H1 (cell line): ENCODE data around the gene CNOT2. TPM values are rescaled to one million over a fixed set of nuclear protein-coding genes. Genes with fewer than 3 reads are reported as not detected.

Experiments used
- CTCF ChIA-PET: fragments of 300-600 bp; sonication (Branson Sonifier 250); formaldehyde crosslinking; loops from one replicate; lab custom pipeline; 2021; ENCODE audit not compliant: partially characterized antibody; lab: Charles Lee
- POLR2A ChIA-PET: fragments of 300-600 bp; sonication (Branson Sonifier 250); formaldehyde crosslinking; loops from one replicate; lab custom pipeline; 2021; ENCODE audit warnings: inconsistent platforms; ENCODE audit not compliant: partially characterized antibody; lab: Charles Lee
- DNase-seq, 2 experiments: peaks; one replicate each; pipeline versions ENCODE4 v3.0.0 to v3.0.0-alpha.2; 2010 to 2022; ENCODE audit warnings: low spot score in 2 of 2, low read depth in 1 of 2, mixed read lengths in 1 of 2
- FAIRE-seq: peaks from 2 replicates; lab custom pipeline; 2011; peaks lifted over from hg19 to GRCh38; lab: Jason Lieb, UNC
- H2AFZ ChIP-seq: 2 replicates; pipeline ENCODE4 v1.8.1; 2012; ENCODE audit warnings: low read length, inconsistent platforms
- H2AK5ac ChIP-seq: 2 replicates; pipeline ENCODE4 v1.6.1; 2013; ENCODE audit warnings: low read depth, low read length
- H2BK120ac ChIP-seq: replicated peaks from 2 replicates; pipeline ENCODE3; 2013; ENCODE audit warnings: low read depth, low read length, inconsistent platforms
- H2BK12ac ChIP-seq: 2 replicates; pipeline ENCODE4 v1.6.1; 2013; ENCODE audit warnings: low read depth, low read length
- H2BK15ac ChIP-seq: 2 replicates; pipeline ENCODE4 v1.6.1; 2013; ENCODE audit warnings: low read length
- H2BK20ac ChIP-seq: 2 replicates; pipeline ENCODE4 v1.6.1; 2013; ENCODE audit warnings: low read length
- H2BK5ac ChIP-seq: 2 replicates; pipeline ENCODE4 v1.6.1; 2013; ENCODE audit warnings: low read depth, low read length
- H3K14ac ChIP-seq: 2 replicates; pipeline ENCODE4 v1.6.1; 2013; ENCODE audit warnings: inconsistent platforms; ENCODE audit not compliant: insufficient read length
- H3K18ac ChIP-seq: 2 replicates; pipeline ENCODE4 v1.6.1; 2013; ENCODE audit warnings: low read length; ENCODE audit errors: extremely low read depth
- H3K23ac ChIP-seq: 2 replicates; pipeline ENCODE4 v1.6.1; 2013; ENCODE audit warnings: inconsistent platforms; ENCODE audit not compliant: insufficient read length
- H3K23me2 ChIP-seq: 2 replicates; pipeline ENCODE4 v1.6.1; 2013; ENCODE audit warnings: low read depth, low read length
- H3K27ac ChIP-seq: 2 replicates; pipeline ENCODE4 v1.6.1; 2011; ENCODE audit warnings: low read depth, low read length, inconsistent platforms
- H3K27me3 ChIP-seq, 4 experiments: replicated peaks in 1 of 4; 1 replicate in 1 of 4; 2 replicates in 3 of 4; pipeline versions ENCODE4 v1.6.1 to v1.8.1; 2011 to 2013; ENCODE audit warnings: low read length in 3 of 4, mild to moderate bottlenecking in 3 of 4, inconsistent platforms in 2 of 4, mixed read lengths in 2 of 4, moderate library complexity in 1 of 4; ENCODE audit not compliant: control insufficient read depth in 3 of 4, insufficient read depth in 3 of 4; ENCODE audit errors: extremely low read depth in 1 of 4
- H3K36me3 ChIP-seq, 4 experiments: 2 replicates each; pipeline versions ENCODE4 v1.6.1 to v1.8.1; 2011 to 2013; ENCODE audit warnings: mild to moderate bottlenecking in 4 of 4, low read length in 3 of 4, moderate library complexity in 2 of 4, control low read depth in 1 of 4, inconsistent platforms in 1 of 4; ENCODE audit not compliant: insufficient read depth in 4 of 4, control insufficient read depth in 2 of 4
- H3K4ac ChIP-seq: replicated peaks from 2 replicates; pipeline ENCODE3; 2013; ENCODE audit warnings: low read length, low read depth, mixed read lengths, inconsistent platforms; ENCODE audit not compliant: insufficient read length
- H3K4me1 ChIP-seq, 4 experiments: replicated peaks in 1 of 4; 1 replicate in 1 of 4; 2 replicates in 3 of 4; pipeline versions ENCODE4 v1.6.1 to v1.8.1; 2011 to 2013; ENCODE audit warnings: low read length in 3 of 4, inconsistent platforms in 2 of 4, mixed read lengths in 1 of 4; ENCODE audit not compliant: insufficient read depth in 4 of 4, control insufficient read depth in 3 of 4
- H3K4me2 ChIP-seq, 2 experiments: 2 replicates each; pipeline versions ENCODE4 v1.6.1 to v1.8.1; 2011 to 2013; ENCODE audit warnings: low read depth in 2 of 2, low read length in 2 of 2, control low read depth in 1 of 2, inconsistent platforms in 1 of 2, mild to moderate bottlenecking in 1 of 2; ENCODE audit not compliant: insufficient read depth in 1 of 2
- H3K4me3 ChIP-seq, 4 experiments: fragments of 200-600, 300-600 bp in 1 of 4; sonication (generic), shearing (Covaris generic), sonication (Bioruptor Twin) in 1 of 4; 2 replicates each; pipeline versions ENCODE4 v1.5.1 to v1.8.1; 2011 to 2016; ENCODE audit warnings: low read length in 4 of 4, low read depth in 3 of 4, control low read depth in 2 of 4, inconsistent platforms in 2 of 4, mild to moderate bottlenecking in 2 of 4, mixed read lengths in 1 of 4, moderate library complexity in 1 of 4; ENCODE audit not compliant: insufficient read depth in 2 of 4; ENCODE audit errors: extremely low read depth in 1 of 4
- H3K56ac ChIP-seq: replicated peaks from 2 replicates; pipeline ENCODE3; 2013; ENCODE audit warnings: low read depth, mild to moderate bottlenecking, mixed read lengths, low read length, inconsistent platforms; ENCODE audit not compliant: insufficient read length
- H3K79me1 ChIP-seq: 2 replicates; pipeline ENCODE4 v1.6.1; 2013; ENCODE audit warnings: low read depth, low read length, control low read depth
- H3K79me2 ChIP-seq, 2 experiments: 2 replicates each; pipeline versions ENCODE4 v1.6.1 to v1.8.1; 2012 to 2013; ENCODE audit warnings: low read length in 2 of 2, mild to moderate bottlenecking in 2 of 2, inconsistent platforms in 1 of 2; ENCODE audit not compliant: insufficient read depth in 2 of 2, control insufficient read depth in 1 of 2
- H3K9ac ChIP-seq, 4 experiments: replicated peaks in 1 of 4; 1 replicate in 1 of 4; 2 replicates in 3 of 4; pipeline versions ENCODE4 v1.6.1 to v1.8.1; 2011 to 2013; ENCODE audit warnings: low read depth in 3 of 4, low read length in 3 of 4, control low read depth in 2 of 4, mild to moderate bottlenecking in 2 of 4, moderate library complexity in 2 of 4, inconsistent platforms in 1 of 4; ENCODE audit errors: extremely low read depth in 1 of 4
- H3K9me3 ChIP-seq, 2 experiments: 2 replicates each; pipeline versions ENCODE4 v1.6.1 to v1.8.1; 2012 to 2013; ENCODE audit warnings: mild to moderate bottlenecking in 2 of 2, moderate library complexity in 2 of 2, control low read depth in 1 of 2, inconsistent platforms in 1 of 2, low read depth in 1 of 2, low read length in 1 of 2, mixed read lengths in 1 of 2; ENCODE audit not compliant: insufficient read depth in 2 of 2
- H4K20me1 ChIP-seq, 2 experiments: replicated peaks in 1 of 2; 2 replicates each; pipeline versions ENCODE3 to v1.8.1; 2011 to 2013; ENCODE audit warnings: inconsistent platforms in 2 of 2, low read length in 2 of 2, mild to moderate bottlenecking in 1 of 2; ENCODE audit not compliant: insufficient read depth in 2 of 2, control insufficient read depth in 1 of 2
- H4K5ac ChIP-seq: 2 replicates; pipeline ENCODE4 v1.6.1; 2013; ENCODE audit warnings: low read length, low read depth, mixed read lengths, inconsistent platforms; ENCODE audit not compliant: insufficient read length
- H4K8ac ChIP-seq: 2 replicates; pipeline ENCODE4 v1.8.0; 2013; ENCODE audit warnings: mild to moderate bottlenecking, moderate library complexity, low read length, inconsistent platforms; ENCODE audit not compliant: insufficient read depth; ENCODE audit errors: extremely low read depth
- H4K91ac ChIP-seq: replicated peaks from 2 replicates; pipeline ENCODE3; 2013; ENCODE audit warnings: low read length, mixed read lengths, inconsistent platforms; ENCODE audit not compliant: insufficient read length
- SRF ChIP-seq: IDR thresholded peaks from 2 replicates; pipeline ENCODE4 v1.6.1; 2011; ENCODE audit warnings: mild to moderate bottlenecking, low read depth, low read length, moderate library complexity
- WGBS, 2 experiments: shearing (Covaris generic) in 1 of 2; methylation state at CpG; one replicate each; pipeline versions ENCODE4 v1.1.6 to v1.1.7; 2013 to 2015; ENCODE audit warnings: low lambda C conversion rate in 2 of 2, mixed read lengths in 2 of 2, inconsistent platforms in 1 of 2, low coverage in 1 of 2, missing lambda C conversion rate in 1 of 2; ENCODE audit not compliant: insufficient replicate concordance in 2 of 2, insufficient coverage in 1 of 2, insufficient read length in 1 of 2; ENCODE audit errors: extremely low coverage in 1 of 2, missing lambda C conversion rate in 1 of 2; 5-methylcytosine and 5-hydroxymethylcytosine counted together
- polyA plus RNA-seq, 7 experiments: library from polyadenylated mRNA; depleted of rRNA in 3 of 7; stranded (reverse) in 5 of 7; unstranded in 2 of 7; fragments of >200 nt in 5 of 7; fragments of 200-250 nt in 2 of 7; gene quantifications; 1 replicate in 5 of 7; 2 replicates in 1 of 7; 4 replicates in 1 of 7; pipeline versions ENCODE4 v1.2.1 to v1.2.3, GENCODE V29; 2011 to 2013; ENCODE audit warnings: missing spikeins in 2 of 7, mixed read lengths in 2 of 7
- total RNA-seq: library from RNA; stranded (reverse); fragmentation: NEBNext Ultra II Directional; extraction: Animal tissue kit (Norgen Biotek cat#: 25700); gene quantifications from 2 replicates; pipeline ENCODE4 v1.2.1, GENCODE V29; 2021

CNOT2 gene
- total and polyA plus RNA-seq, 2 of the 8 experiments (the other 6 are each of a cell fraction or from before 2014, with no cell fraction given): 61.2 to 64.8 TPM

GRCh38 chr12:70386771-70387170, 143.5 kb downstream of the CNOT2 start:
- Histone ChIP-seq H3K14ac (no peak overlapping the region), H4K8ac (no peak overlapping the region), H3K27ac (no peak overlapping the region), H3K4me2 (no peak overlapping the region), H2BK20ac (no peak overlapping the region), H2BK120ac (no peak overlapping the region), H4K20me1 (no peaks in the 10 kb centered on the region), H4K5ac (no peak overlapping the region), H2BK5ac (no peak overlapping the region), H3K79me2 (peaks cover 0 to 2% of the 10 kb centered on the region in 2 experiments; a peak in 1 of 4 replicates), H2BK15ac (no peak overlapping the region), H3K18ac (no peak overlapping the region), H3K4ac (no peak overlapping the region), H3K9me3 (no peaks in the 10 kb centered on the region), H4K91ac (no peak overlapping the region), H3K56ac (no peak overlapping the region), H3K4me1 (peaks cover 0 to 5% (median 0%) of the 10 kb centered on the region in 4 experiments; a peak in 1 of 7 replicates), H3K23ac (no peak overlapping the region), H2BK12ac (no peak overlapping the region), H2AFZ (no peak overlapping the region), H3K79me1 (no peaks in the 10 kb centered on the region), H3K9ac (no peak overlapping the region), H3K27me3 (no peaks in the 10 kb centered on the region), H3K4me3 (no peak overlapping the region), H3K36me3 (no peaks in the 10 kb centered on the region), H2AK5ac (no peak overlapping the region), H3K23me2 (no peaks in the 10 kb centered on the region)
- FAIRE-seq (no peak), DNase-seq (no peak)
- TF ChIP-seq SRF: no peak
- 100% methylated on average over 1 of the region's 1 CpG; no CpG with 5 or more reads in 1 of the 2 experiments for WGBS, 2 experiments
- POLR2A ChIA-PET: no interaction called here
- CTCF ChIA-PET: interaction anchor here (1.2 kb wide), 1 partner anchor 137 kb away, joined by 3 read pairs; no protein-coding TSS in a partner anchor
